ENCODE data around the gene FPGS.

DNA sequence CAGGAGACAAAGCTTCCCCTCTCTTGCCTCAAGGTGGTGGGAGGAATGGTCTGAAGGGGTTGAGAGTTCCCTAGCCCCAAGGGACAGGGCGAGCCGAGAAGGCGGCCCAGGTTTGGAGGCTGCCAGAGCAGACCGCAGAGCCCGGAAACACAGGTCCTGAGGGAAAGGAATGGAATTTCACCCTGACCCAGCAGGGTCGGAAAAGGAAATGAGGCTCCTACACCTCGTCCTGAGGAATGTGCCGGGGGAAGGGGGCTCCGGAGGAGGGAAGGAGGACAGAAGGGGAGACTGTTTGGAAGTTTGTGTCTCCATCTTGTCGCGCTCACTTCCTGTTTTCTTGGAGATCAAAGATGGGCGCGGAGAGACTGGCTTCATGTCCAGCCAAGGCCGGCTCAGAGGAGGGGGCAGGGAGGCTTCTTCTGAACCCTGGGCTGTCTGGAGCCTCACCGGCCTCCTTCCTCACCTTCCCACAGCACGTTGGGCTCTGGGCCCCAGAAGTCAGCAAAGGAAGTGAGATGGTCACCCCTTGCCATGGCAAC is 42.2 kb downstream of the FPGS start:
- TF ChIP-seq CTCF (IDR thresholded peaks at IDR 0.05) (no peak), EZH2phosphoT487 (IDR thresholded peaks at IDR 0.05) (no peak), EZH2 (IDR thresholded peaks at IDR 0.05) (no peak)
